ENCODE data around the gene PPIG.
"Not testable (repeated sequence)": the region's sequence is repeated elsewhere in the genome, so short reads cannot be mapped to it uniquely, and the experiment has no call there.

GRCh38 chr2:169686825-169687224 is 102.7 kb downstream of the PPIG start:
- TF ChIP-seq CTCF (IDR thresholded peaks at IDR 0.05); EZH2 (IDR thresholded peaks at IDR 0.05; ENCODE audit: borderline replicate concordance, insufficient read depth, low read depth, low read length, poor library complexity, severe bottlenecking): not testable (repeated sequence)

All from B cell (primary cell).